Hypothalamus (tissue), 51 donors: ENCODE results near the gene FAM89A.

ENCODE experiments used
- DNase-seq, 51 donors: peaks; one replicate each; lab custom pipeline; 2025; lab: John Stamatoyannopoulos, UW

The FAM89A gene

GRCh38 chr1:231040019-231040799 lies at the start of gene FAM89A:
FAM89A (minus strand) TSS chr1:231040254; CDS start chr1:231040211, 43 bp downstream.
- peak in 38 of 51 donors; percentile 3 to 75 (median 38) for DNase-seq

GRCh38 chr1:231084353-231084752 lies 44.3 kb upstream of the FAM89A start:
- DNase-seq, result no peak

- no peak for DNase-seq
Observed at GRCh38 chr1:231079163-231079562, 39.1 kb upstream of the FAM89A start.

- DNase-seq, result no peak
Observed at GRCh38 chr1:231078250-231078649, 38.2 kb upstream of the FAM89A start.

- DNase-seq, result no peak
Observed at GRCh38 chr1:231076802-231077201, 36.7 kb upstream of the FAM89A start.

GRCh38 chr1:231075497-231075896 lies 35.4 kb upstream of the FAM89A start:
- no peak for DNase-seq

GRCh38 chr1:231075020-231075419 lies 35.0 kb upstream of the FAM89A start:
- no peak for DNase-seq

GRCh38 chr1:231074046-231074445 lies 34.0 kb upstream of the FAM89A start:
- no peak for DNase-seq

GRCh38 chr1:231073331-231073730 lies 33.3 kb upstream of the FAM89A start:
- no peak for DNase-seq

- DNase-seq, result no peak
Observed at GRCh38 chr1:231072502-231073094, 32.5 kb upstream of the FAM89A start.

GRCh38 chr1:231072041-231072440 lies 32.0 kb upstream of the FAM89A start:
- DNase-seq, result no peak

- no peak for DNase-seq
Observed at GRCh38 chr1:231070758-231071444, 30.8 kb upstream of the FAM89A start.

- DNase-seq, result no peak
Observed at GRCh38 chr1:231069333-231069732, 29.3 kb upstream of the FAM89A start.

GRCh38 chr1:231068762-231069161 lies 28.7 kb upstream of the FAM89A start:
- no peak for DNase-seq

- DNase-seq, result no peak
Observed at GRCh38 chr1:231065510-231066241, 25.6 kb upstream of the FAM89A start.

- no peak for DNase-seq
Observed at GRCh38 chr1:231064418-231064817, 24.4 kb upstream of the FAM89A start.

GRCh38 chr1:231063331-231063730 lies 23.3 kb upstream of the FAM89A start:
- DNase-seq, result no peak

GRCh38 chr1:231062500-231063270 lies 22.6 kb upstream of the FAM89A start:
- no peak for DNase-seq

GRCh38 chr1:231059566-231060193 lies 19.6 kb upstream of the FAM89A start:
- DNase-seq, result no peak
